Medulla oblongata (tissue), 1 donor: Measurements from ENCODE around the gene AGAP1.

ENCODE experiments used
- DNase-seq: peaks from one replicate; pipeline ENCODE4 v3.0.0-alpha.2; 2015; ENCODE audit errors: extremely low spot score

The AGAP1 gene

DNA sequence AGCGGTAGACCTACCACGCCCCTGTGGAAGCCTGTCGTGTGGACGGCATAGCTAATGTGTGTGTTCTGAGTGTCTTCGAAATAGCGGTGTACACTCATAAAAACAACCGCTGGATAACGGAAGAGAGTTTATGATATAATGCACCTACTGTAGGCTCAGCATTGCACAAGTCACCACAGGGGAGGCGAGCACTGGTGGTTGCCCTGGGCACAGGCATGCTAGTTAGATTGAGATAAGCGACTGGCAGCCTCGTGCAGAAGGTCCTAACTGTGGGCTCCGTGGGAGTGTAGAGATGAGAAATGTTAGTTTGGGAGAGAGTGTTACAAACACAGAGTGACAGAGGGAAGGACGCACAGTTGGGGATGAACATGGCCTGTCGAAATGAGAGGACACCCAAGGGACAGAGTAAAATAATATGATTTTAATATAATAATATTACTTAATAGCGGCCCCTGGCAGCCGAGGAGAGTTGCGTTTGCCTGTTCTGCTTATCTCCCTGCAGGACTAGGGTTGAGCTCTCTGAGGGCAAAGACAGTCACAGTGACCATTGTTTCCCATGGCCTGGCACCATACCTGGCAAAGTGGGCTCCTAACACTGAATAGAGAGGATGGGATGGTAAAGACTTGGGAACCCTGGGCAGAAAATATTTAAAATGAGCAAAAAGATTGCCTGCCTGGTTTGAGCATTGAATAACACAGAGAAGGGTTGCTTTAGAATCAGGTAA, 470.2 kb downstream of the AGAP1 start:
- DNase-seq, result no peak

DNA sequence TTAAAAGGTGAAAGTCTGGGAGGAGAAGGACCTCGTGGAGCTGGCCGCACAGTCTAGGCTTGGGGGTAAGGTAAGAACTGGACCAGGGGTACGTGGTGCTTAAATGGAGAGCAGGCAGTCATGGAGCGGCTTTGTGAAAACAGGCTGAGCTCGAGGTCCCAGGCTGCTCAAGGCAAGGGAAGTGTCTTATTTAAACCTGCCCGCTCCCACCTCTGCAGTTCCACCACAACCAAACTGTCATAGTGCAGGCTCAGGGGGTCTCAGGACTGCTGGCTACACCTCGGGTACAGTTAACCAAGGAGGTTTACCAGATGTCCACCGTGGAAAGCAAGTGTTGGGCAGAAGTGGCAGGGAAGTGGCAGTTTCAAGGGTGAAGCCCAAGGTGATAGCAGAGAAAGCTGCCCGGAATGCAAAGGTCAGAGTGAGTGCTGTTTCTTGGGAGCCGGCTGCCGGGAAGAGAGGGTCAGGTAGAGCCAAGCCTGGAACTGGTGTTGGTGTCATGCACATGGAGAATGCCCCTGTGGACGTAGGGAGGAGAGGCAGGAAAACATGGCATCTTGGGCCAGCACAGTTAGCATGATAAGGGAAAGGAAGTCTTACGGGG, 471.0 kb downstream of the AGAP1 start:
- DNase-seq, result no peak

DNA sequence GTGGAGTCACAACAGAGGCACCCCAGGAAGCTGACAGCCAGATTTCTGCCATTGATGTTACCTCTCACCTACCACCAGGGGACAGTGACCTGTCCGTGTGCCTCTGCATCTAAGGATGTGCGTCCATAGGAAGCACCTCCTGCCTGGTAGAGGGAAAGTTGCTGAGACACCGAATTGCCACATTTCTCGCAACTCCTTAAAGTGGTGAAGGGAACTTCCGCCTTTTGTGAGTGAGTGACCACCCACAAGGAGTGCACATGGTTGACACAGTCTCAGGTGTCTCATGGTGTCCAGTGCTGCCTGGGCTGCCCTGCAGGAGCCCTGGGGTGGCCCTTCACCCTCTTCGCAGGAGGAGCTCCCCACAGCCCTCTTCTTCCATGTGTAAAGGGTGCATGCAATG, 472.6 kb downstream of the AGAP1 start:
- DNase-seq, result no peak

DNA sequence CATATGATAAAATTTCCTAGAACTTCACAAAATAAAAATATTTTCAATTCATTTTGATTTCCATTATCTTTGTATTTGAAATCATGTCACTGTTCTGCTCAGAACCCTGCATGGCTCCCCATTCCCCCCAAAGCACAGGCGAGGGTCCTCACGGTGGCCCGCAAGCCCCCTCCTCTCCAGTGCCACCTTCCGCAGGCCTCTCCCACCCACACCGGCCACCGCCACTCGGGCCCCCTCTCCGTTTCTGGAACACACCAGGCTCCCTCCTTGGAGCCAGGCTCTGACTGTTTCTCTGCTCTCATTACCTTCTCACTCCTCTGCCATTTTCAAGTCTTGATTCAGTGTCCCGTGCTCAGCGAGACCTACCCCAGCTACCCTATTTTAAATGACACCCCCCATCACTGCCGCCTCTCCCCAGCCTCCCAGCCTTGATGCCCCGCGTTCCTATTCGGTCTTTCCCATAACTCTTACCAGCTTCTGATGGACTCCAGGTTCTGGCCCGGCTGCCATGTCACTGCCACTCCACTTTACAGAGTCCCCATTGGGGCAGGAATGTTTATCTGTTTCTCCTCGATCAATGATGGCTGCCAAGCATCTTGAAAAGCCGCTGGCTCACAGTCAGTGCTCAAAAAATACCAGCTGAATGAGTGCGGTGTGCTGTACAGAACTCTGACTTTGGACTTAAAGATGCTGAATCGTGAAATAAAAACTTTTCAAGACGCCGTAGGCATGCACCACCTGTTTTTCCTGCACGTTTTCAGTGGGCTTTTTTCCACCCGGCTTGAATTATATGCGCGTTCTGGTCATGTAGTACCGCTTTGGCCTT, 473.3 kb downstream of the AGAP1 start:
- no peak for DNase-seq

DNA sequence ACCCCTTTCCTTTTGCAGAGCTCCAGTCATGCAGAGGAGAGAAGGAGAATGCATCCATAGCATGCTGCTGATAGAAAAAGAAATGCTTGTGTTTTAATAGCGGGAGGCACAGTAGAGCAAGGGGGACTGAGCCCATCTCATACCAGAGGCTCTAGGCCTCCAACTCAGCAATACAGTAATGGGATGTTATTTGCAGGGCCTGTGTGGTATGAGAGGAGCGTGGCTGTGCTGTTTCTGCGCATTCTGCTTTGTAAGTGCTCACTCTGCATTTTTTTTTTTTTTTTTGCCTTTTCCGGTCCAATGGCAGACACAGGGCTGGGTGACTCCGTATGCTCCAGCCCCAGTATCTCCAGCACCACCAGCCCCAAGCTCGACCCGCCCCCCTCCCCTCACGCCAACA, 474.3 kb downstream of the AGAP1 start:
- no peak for DNase-seq

DNA sequence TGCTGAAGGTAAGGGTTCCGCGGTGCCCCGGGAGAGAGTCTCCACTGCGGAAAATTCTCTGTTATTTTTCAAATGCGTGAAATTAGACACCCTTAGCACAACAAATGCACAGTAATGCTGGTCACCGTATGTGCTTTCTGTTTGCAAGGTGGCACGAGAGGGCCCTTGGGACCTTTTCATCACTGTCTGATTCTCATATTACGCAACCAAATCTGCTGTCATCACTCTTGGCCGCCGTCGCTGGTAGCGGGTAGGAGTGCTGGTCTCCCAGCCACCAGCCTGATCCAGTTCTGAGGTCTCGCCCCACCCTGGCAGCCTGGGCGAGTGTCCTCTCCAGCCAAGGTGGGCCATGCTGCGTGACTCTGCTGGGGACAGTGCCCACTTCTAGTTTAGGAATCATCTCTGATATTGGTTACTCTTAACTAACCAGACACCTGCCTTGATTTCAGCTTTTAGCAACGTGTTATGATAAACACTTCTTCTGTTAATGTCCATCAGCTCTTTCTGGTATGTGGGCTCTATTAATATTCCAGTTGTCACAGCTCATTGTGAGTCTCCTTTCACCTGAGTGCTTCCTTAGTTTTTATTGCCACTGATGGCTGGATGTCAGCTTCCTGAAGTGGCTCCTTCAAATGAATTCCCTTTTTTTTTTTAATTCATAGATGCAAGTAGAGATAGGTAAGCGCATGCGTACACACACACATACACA, 474.9 kb downstream of the AGAP1 start:
- no peak for DNase-seq

DNA sequence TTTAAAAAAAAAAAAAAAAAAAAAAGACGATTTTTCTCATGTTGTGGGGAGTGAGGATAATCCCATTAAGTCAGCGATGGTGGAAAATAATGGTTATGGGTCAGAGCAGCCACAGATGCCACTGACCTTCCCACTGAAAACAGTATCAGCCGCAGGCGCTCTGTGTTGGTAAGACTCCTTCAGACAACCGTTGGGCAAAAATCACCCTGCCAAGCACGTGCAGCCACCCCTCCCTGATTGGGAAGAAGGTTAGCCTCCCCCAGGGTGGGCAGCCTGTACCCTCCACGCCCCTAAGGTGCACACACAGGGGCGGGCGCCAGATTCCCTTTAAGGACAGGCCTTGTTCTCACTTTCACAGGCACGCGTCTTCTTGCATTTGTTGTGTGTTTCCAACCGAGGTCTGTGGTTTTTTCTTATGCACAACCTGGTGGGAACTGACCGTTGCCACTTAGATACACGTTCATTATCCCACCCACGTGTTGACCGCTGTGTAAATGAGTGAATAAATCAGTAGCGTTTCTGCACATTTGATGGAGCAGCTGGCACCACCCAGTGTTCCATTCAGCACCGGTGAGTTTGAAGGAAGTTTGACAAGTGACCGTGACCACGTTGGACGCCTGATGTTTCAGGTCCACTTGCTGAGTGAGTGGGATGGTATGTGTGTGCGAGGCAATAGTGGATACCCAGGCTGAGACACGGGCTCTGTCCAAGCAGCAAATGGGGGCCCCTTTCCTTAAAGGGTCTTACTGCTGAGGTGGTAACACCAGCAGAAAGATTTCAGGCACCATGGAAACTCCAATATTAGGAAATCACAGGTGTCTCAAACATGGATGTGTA, 476.6 kb downstream of the AGAP1 start:
- no peak for DNase-seq

DNA sequence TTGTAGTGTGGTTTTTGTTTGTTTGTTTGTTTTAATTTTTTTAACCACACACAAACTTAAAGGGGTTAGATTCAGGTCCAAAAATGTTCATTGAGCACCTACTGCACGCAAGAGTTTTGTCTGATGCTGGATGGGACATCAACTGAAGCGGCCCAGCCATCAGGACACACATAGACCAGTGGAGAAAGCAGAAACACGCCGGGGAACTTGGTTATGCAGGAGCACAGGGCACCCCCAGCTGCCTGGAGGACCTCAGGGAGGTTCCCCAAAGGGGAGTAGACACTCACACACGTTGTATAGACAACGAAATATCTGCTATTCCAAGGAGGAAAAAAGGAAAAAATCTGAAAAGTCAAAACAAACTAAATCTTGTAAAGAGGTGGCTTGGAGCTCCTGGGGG, 482.7 kb downstream of the AGAP1 start:
- no peak for DNase-seq

DNA sequence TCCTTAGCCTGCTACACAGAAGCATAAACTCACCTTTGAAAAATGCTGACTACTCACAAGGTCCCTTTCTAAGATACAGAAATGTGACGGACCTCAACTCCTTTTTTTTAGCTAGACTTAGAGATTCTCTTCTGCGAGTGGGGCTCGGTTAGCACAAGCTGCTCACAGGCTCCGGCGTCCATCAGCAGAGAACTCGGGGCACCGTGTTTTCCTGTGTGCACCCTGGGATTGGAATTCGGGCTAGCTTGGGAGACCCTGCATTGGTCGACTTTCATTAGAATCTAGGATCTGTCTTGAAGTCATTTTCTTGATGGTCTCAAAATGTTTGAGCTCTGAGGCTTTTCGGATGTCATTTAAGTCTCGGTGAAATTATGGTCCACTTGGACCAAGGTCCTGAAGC, 483.1 kb downstream of the AGAP1 start:
- no peak for DNase-seq

DNA sequence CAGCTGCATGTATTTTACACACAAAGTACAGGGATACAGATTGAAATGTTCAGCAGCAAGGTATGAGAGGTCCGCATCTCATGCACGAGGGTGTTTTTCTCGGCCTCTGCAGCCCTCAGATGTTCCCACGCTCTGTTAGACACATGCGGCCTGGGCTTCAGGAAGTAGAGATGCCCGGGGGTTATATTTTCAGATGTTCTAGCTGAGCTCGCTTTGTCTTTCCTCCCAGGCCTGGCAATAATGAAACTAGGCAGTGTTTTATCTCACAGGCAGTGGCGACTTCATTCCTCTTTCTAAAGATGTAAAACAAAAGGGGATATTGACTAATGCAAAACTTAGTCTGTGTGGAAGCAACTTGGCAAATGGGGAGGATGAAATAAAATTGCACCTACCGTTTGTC, 483.6 kb downstream of the AGAP1 start:
- no peak for DNase-seq

DNA sequence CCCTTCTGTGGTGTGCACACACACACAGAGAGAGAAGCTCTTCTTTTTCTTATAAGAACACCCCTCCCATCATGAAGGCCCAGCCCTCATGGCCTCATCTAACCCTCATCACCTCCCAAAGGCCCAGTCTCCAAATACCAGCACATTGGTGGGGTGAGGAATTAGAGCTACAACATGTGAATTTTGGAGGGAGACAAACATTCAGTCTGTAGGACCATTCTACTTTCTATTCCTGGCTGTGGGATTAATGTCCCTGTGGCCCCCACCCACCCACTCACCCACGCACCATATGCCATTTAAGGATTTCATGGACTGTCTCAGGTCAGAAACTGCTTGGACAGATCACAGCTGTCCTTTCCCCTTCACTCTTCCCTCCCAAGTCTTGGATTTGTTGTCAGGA, 484.2 kb downstream of the AGAP1 start:
- DNase-seq, result no peak

DNA sequence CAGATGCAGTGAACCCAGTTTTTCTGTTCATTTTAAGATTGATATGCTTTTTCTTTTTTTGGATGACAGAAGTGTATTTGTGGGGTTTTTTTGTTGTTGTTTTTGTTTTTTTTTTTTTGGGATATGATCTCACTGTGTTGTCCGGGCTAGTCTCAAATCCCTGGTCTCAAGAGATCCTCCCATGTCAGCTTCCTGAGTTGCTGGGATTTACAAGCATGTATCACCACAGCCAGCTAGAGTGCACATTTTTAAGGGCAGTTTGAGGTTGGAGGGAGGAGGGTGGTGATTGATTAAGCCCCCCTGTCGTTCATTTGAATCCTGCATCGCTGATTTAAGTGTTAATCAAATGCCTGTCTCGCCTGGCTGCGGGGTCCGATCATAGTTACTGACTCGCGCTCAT, 485.2 kb downstream of the AGAP1 start:
- no peak for DNase-seq

DNA sequence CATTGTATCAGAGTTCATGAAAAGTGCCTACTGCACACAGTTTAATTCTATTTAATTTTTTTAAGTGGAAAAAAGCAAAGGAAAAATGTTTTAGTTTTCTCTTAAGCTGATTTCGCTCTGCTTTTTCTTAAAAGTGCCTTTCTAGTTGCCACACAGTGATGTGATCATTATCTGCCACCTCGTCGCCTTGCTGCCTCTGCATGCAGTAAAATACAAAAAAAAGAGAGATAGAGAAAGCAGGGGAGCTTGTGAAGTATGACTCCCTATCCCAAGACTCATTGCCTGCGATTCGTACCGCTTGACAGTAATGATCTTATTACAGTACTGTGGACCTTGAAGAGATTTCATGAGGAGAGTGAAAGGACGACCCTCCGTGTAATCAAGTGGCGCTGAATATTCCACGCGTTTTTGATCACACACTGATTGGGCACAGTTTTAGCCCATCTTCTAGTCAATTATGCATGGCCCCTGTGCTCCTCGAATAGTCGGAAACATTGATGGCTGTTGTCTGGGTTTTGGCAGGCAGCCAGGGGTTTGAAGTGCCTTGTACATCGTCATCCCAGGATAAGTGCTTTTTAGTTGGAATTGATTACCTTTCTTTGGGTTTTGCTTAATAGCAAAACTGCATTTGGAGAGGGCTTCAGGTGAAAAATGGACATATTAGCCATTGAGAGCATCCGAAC, 486.1 kb downstream of the AGAP1 start:
- DNase-seq, result no peak

DNA sequence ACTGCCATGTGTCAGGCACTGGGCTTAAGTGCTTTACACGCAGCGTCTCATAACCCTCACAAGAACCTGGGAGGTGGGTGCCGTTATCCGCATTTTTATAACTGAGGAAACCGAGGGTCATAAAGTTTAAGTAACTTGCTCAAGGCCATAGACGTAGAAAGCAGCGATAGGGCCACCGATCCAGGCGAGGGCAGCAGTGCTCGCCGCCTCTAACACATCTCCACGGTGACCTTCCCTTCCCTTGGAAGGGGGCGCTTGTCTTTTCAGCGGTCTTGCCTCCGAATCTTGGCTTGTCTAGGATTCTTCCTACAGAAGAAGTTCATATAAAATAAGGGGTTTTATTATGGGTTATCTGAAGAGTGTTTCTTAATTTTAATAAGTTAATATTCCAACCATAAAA, 487.8 kb downstream of the AGAP1 start:
- DNase-seq, result no peak

DNA sequence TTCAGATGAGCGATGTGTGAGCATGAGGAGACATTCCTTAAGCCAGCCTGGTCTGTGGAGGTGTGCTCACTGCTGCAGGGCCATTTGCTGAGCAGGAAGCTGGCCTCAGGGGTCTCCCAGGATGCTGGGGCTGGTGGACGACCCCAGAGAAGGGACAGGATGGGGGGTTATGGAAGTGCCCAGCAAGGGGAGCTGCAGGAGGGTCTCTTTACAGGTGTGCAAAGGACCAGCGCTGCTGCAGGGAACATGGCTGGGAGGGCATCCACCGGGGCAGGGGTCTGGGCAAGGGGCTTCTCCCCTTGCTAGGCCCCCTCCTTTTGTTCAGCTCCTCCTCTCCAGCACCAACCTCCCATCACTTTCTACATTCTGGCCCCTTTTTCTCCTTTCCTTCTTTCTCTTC, 489.2 kb downstream of the AGAP1 start:
- DNase-seq, result no peak

DNA sequence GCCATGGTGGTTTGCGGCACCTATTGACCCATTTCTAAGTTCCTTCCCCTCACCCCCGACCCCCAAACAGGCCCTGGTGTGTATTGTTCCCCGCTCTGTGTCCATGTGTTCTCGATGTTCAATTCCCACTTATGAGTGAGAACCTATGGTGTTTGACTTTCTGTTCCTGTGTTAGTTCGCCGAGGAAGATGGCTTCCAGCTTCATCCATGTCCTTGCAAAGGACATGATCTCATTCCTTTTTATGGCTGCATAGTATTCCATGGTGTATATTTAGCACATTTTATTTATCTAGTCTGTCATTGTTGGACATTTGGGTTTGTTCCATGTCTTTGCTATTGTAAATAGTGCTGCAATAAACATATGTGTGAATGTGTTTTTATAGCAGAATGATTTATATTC, 490.7 kb downstream of the AGAP1 start:
- no peak for DNase-seq

DNA sequence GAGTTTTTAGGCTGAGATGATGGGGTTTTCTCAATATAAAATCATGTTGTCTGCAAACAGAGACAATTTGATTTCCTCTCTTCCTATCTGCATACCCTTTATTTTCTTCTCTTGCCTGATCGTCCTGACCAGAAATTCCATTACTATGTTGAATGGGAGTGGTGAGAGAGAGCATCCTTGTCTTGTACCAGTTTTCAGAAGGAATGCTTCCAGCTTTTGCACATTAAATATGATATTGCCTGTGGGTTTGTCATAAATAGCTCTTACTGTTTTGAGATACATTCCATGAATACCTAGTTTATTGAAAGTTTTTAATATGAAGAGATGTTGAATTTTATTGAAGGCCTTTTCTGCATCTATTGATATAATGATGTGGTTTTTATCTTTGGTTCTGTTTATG, 492.5 kb downstream of the AGAP1 start:
- DNase-seq, result no peak

DNA sequence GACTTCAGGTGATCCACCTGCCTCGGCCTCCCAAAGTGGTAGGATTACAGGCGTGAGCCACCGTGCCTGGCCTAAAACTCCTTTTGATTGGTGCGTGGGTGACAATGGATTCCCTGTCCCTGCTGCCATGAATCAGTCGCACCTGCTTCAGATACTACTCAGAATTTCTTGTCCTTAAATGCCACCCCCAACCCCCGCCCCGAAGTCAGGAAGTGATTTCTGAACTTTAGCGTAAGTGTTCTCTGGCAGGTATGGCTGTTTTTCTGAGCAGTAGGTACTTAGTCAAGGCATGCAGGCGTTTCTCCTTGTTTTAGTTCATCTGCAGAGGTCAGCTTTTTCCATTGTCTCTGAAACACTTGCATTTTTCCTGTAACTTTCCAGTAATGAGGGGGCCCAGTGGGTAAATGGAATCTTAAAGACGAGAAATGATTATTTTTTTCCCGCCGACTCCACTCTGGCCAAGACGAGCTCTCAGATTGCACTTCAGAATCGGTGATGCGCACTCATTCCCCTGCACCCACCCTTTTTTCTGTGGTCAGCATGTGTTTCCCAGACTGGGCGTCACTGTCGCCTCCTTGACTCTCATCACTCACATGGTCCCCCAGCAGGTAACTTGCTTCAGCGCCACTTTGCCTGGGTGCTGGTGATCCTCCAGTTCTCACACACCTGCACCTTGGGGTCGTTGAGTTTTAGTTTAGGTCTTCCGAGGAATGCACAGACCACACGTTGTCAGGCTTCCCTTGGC, 494.6 kb downstream of the AGAP1 start:
- DNase-seq, result no peak

DNA sequence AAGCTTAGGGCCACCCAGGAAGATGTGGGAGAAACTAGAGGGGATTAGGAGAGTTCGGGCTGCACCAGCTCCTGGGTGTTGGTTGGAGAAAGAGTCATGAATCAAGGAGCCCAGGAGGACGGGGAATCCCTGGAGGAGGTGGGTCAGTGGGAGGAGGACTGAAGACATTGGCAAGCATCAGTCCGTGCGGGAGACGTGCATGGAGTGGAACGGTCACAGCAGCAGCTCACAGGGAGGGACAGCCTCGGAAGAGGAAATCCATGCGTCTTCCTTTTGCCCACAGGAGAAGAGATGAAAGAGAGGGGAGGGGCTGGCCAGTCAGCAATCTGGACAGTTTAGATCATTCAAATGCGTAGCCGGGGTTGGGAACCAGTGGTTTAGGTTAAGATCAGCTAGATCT, 495.7 kb downstream of the AGAP1 start:
- DNase-seq, result no peak

DNA sequence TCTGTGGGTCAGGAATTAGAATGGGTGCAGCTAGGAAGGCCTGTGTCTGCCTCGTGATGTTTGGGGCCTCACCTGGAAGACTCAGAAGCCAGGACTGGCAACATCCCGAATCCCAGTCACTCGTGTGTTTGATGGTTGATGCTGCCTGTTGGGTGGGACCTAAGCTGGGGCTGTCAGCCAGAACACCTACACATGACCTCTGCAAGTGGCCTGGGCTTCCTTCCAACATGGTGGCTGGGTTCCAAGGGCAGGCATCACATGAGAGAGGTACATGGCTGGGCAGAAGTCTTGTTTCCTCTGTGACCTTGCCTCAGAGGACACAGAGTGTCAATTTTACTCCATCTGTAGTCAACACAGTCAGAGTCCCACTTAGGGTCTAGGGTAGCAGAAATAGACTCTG, 496.5 kb downstream of the AGAP1 start:
- no peak for DNase-seq
